Keratinocyte (primary cell): ENCODE results near the gene TBC1D13.

ENCODE experiments used
- CTCF ChIP-seq, 3 experiments: IDR thresholded peaks in 1 of 3; conservative IDR thresholded peaks in 1 of 3; optimal IDR thresholded peaks in 1 of 3; 2 replicates in 2 of 3; 3 replicates in 1 of 3; pipeline versions ENCODE3 to v1.5.1; 2011; ENCODE audit warnings: low read length in 3 of 3, mild to moderate bottlenecking in 3 of 3, moderate library complexity in 2 of 3, control low read depth in 1 of 3, inconsistent platforms in 1 of 3; ENCODE audit not compliant: insufficient read depth in 2 of 3; ENCODE audit errors: extremely low read depth in 1 of 3
- EZH2 ChIP-seq: IDR thresholded peaks from one replicate; pipeline ENCODE4 v1.6.1; 2012; ENCODE audit warnings: inconsistent platforms, mild to moderate bottlenecking, low read length, moderate library complexity

GRCh38 chr9:128765499-128765898 lies 21.6 kb upstream of the TBC1D13 start:
- TF ChIP-seq CTCF (optimal IDR thresholded peaks at IDR 0.05 in 1 of 3, IDR thresholded peaks at IDR 0.05 in 1 of 3, conservative IDR thresholded peaks at IDR 0.05 in 1 of 3; ENCODE audit: extremely low read depth in 1 of 3, insufficient read depth in 2 of 3, low read length in 3 of 3) (no peak), EZH2 (no peak)
